SK-N-SH treated with all-trans-retinoic acid at 6 μM for 48 hours (cell line): Measurements from ENCODE around the gene RPL28.

Experiments
- ATAC-seq: fragments of 200-7000 bp; cut with Tn5 transposase; 3 replicates; pipeline ENCODE4 v1.9.1; 2020; ENCODE audit warnings: mild to moderate bottlenecking, moderate library complexity
- ARNTL ChIP-seq: fragments of 450-650 bp; formaldehyde crosslinking; IDR thresholded peaks from 2 replicates; pipeline ENCODE4 v1.5.0; 2020; ENCODE audit warnings: low read depth, mild to moderate bottlenecking, moderate library complexity, borderline replicate concordance
- BACH2 ChIP-seq: fragments of 250-450 bp; sonication (Bioruptor Pico); IDR thresholded peaks from 2 replicates; pipeline ENCODE4 v1.9.0; 2021; ENCODE audit warnings: mild to moderate bottlenecking, borderline replicate concordance
- CREB5 ChIP-seq: fragments of 250-450 bp; sonication (Bioruptor Pico); IDR thresholded peaks from 2 replicates; pipeline ENCODE4 v1.5.1; 2020; ENCODE audit warnings: low read depth, mild to moderate bottlenecking, moderate library complexity
- CSDC2 ChIP-seq: fragments of 250-450 bp; sonication (Bioruptor Pico); IDR thresholded peaks from 2 replicates; pipeline ENCODE4 v1.5.0; 2020; ENCODE audit warnings: mild to moderate bottlenecking, moderate library complexity
- ESRRG ChIP-seq: fragments of 250-450 bp; sonication (Bioruptor Pico); IDR thresholded peaks from 2 replicates; pipeline ENCODE4 v1.6.1; 2021; ENCODE audit warnings: mild to moderate bottlenecking
- ISL1 ChIP-seq: fragments of 250-450 bp; sonication (Bioruptor Pico); IDR thresholded peaks from 2 replicates; pipeline ENCODE4 v2.1.2; 2022; ENCODE audit warnings: mild to moderate bottlenecking, moderate library complexity
- OSR1 ChIP-seq: fragments of 250-450 bp; sonication (Bioruptor Pico); IDR thresholded peaks from 2 replicates; pipeline ENCODE4 v1.8.0; 2022; ENCODE audit warnings: moderate library complexity, mild to moderate bottlenecking, inconsistent platforms
- POU6F1 ChIP-seq: fragments of 250-450 bp; sonication (Bioruptor Pico); IDR thresholded peaks from 2 replicates; pipeline ENCODE4 v1.8.0; 2021; ENCODE audit warnings: low read depth, mild to moderate bottlenecking, moderate library complexity, borderline replicate concordance
- PPARA ChIP-seq: fragments of 250-450 bp; sonication (Bioruptor Pico); IDR thresholded peaks from 2 replicates; pipeline ENCODE4 v1.5.0; 2020; ENCODE audit warnings: mild to moderate bottlenecking, borderline replicate concordance
- RARB ChIP-seq: fragments of 250-450 bp; sonication (Bioruptor Pico); IDR thresholded peaks from 2 replicates; pipeline ENCODE4 v1.8.0; 2021; ENCODE audit warnings: mild to moderate bottlenecking, moderate library complexity
- TCF4 ChIP-seq: fragments of 250-450 bp; sonication (Bioruptor Pico); IDR thresholded peaks from 2 replicates; pipeline ENCODE4 v1.8.0; 2021; ENCODE audit warnings: mild to moderate bottlenecking, moderate library complexity, borderline replicate concordance
- TOX ChIP-seq: fragments of 250-450 bp; sonication (Bioruptor Pico); IDR thresholded peaks from 2 replicates; pipeline ENCODE4 v1.8.0; 2021; ENCODE audit warnings: mild to moderate bottlenecking, moderate library complexity, borderline replicate concordance
- ZC3H10 ChIP-seq: fragments of 250-450 bp; sonication (Bioruptor Pico); IDR thresholded peaks from 2 replicates; pipeline ENCODE4 v1.5.1; 2021; ENCODE audit warnings: mild to moderate bottlenecking, moderate library complexity
- ZFP3 ChIP-seq: fragments of 250-450 bp; sonication (Bioruptor Pico); IDR thresholded peaks from 2 replicates; pipeline ENCODE4 v1.5.0; 2020; ENCODE audit warnings: mild to moderate bottlenecking, moderate library complexity
- ZFP30 ChIP-seq: fragments of 450-650 bp; formaldehyde crosslinking; IDR thresholded peaks from 2 replicates; pipeline ENCODE4 v1.5.0; 2022; ENCODE audit warnings: mild to moderate bottlenecking, moderate library complexity
- ZNF565 ChIP-seq: fragments of 450-650 bp; formaldehyde crosslinking; conservative IDR thresholded peaks from 2 replicates; pipeline ENCODE4 v1.5.0; 2020; ENCODE audit warnings: low read depth, mild to moderate bottlenecking, moderate library complexity
- ZNF70 ChIP-seq: fragments of 450-650 bp; formaldehyde crosslinking; IDR thresholded peaks from 2 replicates; pipeline ENCODE4 v1.5.0; 2020; ENCODE audit warnings: mild to moderate bottlenecking, moderate library complexity
- ZNF8 ChIP-seq: fragments of 450-650 bp; formaldehyde crosslinking; IDR thresholded peaks from 2 replicates; pipeline ENCODE4 v1.5.0; 2020; ENCODE audit warnings: mild to moderate bottlenecking, moderate library complexity
- TF ChIP-seq, protein P1 (sequence below): fragments of 250-450 bp; sonication (Bioruptor Pico); IDR thresholded peaks from 2 replicates; pipeline ENCODE4 v1.5.1; 2021; ENCODE audit warnings: mild to moderate bottlenecking, moderate library complexity
- TF ChIP-seq, protein P2 (sequence below): fragments of 250-450 bp; sonication (Bioruptor Pico); IDR thresholded peaks from 2 replicates; pipeline ENCODE4 v1.8.0; 2020; ENCODE audit warnings: mild to moderate bottlenecking, moderate library complexity, borderline replicate concordance

Gene RPL28

GRCh38 chr19:55424518-55424917, 38.8 kb downstream of the RPL28 start (continued):
- TF ChIP-seq ARNTL (CRISPR knock-in tag) (no peak), OSR1 (CRISPR knock-in tag) (no peak), ZNF70 (CRISPR knock-in tag) (no peak), ZNF565 (CRISPR knock-in tag) (no peak), ZFP30 (CRISPR knock-in tag) (no peak)

DNA sequence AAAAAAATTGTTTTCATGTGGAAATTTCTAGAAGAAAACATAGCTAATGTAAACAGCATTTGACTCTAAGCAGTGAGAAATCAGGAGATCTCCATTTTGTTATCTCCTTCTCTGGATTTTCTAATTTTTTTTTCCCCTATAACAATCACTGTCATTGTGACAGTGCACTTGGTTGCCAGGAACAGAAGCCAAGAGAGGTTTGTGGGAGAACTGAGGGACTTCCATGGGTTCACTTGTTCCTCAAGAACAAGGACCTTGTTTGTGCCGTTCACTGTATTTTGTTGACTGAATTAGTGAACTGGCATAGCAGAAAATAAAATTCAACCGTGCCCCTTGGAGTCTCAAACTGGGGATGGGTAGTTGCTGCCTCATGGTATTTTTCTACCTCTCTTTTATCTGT, 40.3 kb downstream of the RPL28 start:
- TF ChIP-seq TOX (CRISPR knock-in tag): no peak
- no peak for TF ChIP-seq ESRRG
- no peak for TF ChIP-seq ARNTL (CRISPR knock-in tag)
- TF ChIP-seq ZNF8 (CRISPR knock-in tag): no peak
- TF ChIP-seq TCF4: no peak
- no peak for TF ChIP-seq CSDC2
- no peak for TF ChIP-seq OSR1 (CRISPR knock-in tag)
- TF ChIP-seq ZFP30 (CRISPR knock-in tag): no peak
- ATAC-seq: no peak

- no peak for TF ChIP-seq OSR1 (CRISPR knock-in tag)
- TF ChIP-seq ZFP3: no peak
- no peak for TF ChIP-seq BACH2 (CRISPR knock-in tag)
- no peak for TF ChIP-seq PPARA
- no peak for TF ChIP-seq POU6F1 (CRISPR knock-in tag)
- no peak for ATAC-seq
Measured at GRCh38 chr19:55431183-55431582, 45.5 kb downstream of the RPL28 start.

GRCh38 chr19:55432241-55432959, 46.7 kb downstream of the RPL28 start:
- no peak for TF ChIP-seq CREB5 (CRISPR knock-in tag)
- no peak for TF ChIP-seq ZNF8 (CRISPR knock-in tag)
- TF ChIP-seq, protein P1, sequence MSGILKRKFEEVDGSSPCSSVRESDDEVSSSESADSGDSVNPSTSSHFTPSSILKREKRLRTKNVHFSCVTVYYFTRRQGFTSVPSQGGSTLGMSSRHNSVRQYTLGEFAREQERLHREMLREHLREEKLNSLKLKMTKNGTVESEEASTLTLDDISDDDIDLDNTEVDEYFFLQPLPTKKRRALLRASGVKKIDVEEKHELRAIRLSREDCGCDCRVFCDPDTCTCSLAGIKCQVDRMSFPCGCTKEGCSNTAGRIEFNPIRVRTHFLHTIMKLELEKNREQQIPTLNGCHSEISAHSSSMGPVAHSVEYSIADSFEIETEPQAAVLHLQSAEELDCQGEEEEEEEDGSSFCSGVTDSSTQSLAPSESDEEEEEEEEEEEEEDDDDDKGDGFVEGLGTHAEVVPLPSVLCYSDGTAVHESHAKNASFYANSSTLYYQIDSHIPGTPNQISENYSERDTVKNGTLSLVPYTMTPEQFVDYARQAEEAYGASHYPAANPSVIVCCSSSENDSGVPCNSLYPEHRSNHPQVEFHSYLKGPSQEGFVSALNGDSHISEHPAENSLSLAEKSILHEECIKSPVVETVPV (CRISPR knock-in tag): no peak
- TF ChIP-seq POU6F1 (CRISPR knock-in tag): no peak
- no peak for TF ChIP-seq ESRRG
- no peak for TF ChIP-seq ZNF70 (CRISPR knock-in tag)
- TF ChIP-seq, protein P2, sequence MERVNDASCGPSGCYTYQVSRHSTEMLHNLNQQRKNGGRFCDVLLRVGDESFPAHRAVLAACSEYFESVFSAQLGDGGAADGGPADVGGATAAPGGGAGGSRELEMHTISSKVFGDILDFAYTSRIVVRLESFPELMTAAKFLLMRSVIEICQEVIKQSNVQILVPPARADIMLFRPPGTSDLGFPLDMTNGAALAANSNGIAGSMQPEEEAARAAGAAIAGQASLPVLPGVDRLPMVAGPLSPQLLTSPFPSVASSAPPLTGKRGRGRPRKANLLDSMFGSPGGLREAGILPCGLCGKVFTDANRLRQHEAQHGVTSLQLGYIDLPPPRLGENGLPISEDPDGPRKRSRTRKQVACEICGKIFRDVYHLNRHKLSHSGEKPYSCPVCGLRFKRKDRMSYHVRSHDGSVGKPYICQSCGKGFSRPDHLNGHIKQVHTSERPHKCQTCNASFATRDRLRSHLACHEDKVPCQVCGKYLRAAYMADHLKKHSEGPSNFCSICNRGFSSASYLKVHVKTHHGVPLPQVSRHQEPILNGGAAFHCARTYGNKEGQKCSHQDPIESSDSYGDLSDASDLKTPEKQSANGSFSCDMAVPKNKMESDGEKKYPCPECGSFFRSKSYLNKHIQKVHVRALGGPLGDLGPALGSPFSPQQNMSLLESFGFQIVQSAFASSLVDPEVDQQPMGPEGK (CRISPR knock-in tag): no peak
- no peak for TF ChIP-seq TCF4

GRCh38 chr19:55433292-55433691, 47.6 kb downstream of the RPL28 start:
- no peak for ATAC-seq
- TF ChIP-seq ESRRG: no peak
- no peak for TF ChIP-seq ISL1 (CRISPR knock-in tag)
- TF ChIP-seq BACH2 (CRISPR knock-in tag): no peak
- TF ChIP-seq ZC3H10 (CRISPR knock-in tag): no peak
- no peak for TF ChIP-seq ZNF8 (CRISPR knock-in tag)
- no peak for TF ChIP-seq TOX (CRISPR knock-in tag)
- TF ChIP-seq CREB5 (CRISPR knock-in tag): no peak
- TF ChIP-seq RARB: no peak
- no peak for TF ChIP-seq ZNF565 (CRISPR knock-in tag)
- TF ChIP-seq TCF4: no peak
- TF ChIP-seq POU6F1 (CRISPR knock-in tag): no peak
- TF ChIP-seq ARNTL (CRISPR knock-in tag): no peak
- TF ChIP-seq ZFP30 (CRISPR knock-in tag): no peak

More at GRCh38 chr19:55432241-55432959, 46.7 kb downstream of the RPL28 start:
- no peak for ATAC-seq
